CD14-positive monocyte (primary cell): ENCODE data around the gene JCAD. TPM values are rescaled to one million over a fixed set of nuclear protein-coding genes. Genes with fewer than 3 reads are reported as not detected.

Source experiments
- DNase-seq, 3 donors: peaks; one replicate each; pipeline ENCODE4 v3.0.0-alpha.2; 2011 to 2022
- H2AFZ ChIP-seq: 2 replicates; pipeline ENCODE4 v1.6.0; 2012; ENCODE audit warnings: mild to moderate bottlenecking, low read depth, low read length, inconsistent platforms; ENCODE audit not compliant: insufficient read depth, poor library complexity, severe bottlenecking
- H3K27ac ChIP-seq, 2 donors: 1 replicate in 1 of 2; 2 replicates in 1 of 2; pipeline ENCODE4 v1.5.1; 2012 to 2013; ENCODE audit warnings: low read length in 2 of 2, control low read depth in 1 of 2, inconsistent platforms in 1 of 2, low read depth in 1 of 2, mild to moderate bottlenecking in 1 of 2
- H3K27me3 ChIP-seq, 2 donors: one replicate each; pipeline versions ENCODE4 v1.6.0 to v1.6.1; 2011 to 2013; ENCODE audit warnings: low read length in 2 of 2; ENCODE audit not compliant: control insufficient read depth in 2 of 2, insufficient read depth in 2 of 2
- H3K36me3 ChIP-seq, 2 donors: replicated peaks in 1 of 2; 1 replicate in 1 of 2; 2 replicates in 1 of 2; pipeline versions ENCODE4 v1.5.1 to v1.6.1; 2012 to 2013; ENCODE audit warnings: low read length in 2 of 2, control low read depth in 1 of 2, inconsistent platforms in 1 of 2, mild to moderate bottlenecking in 1 of 2; ENCODE audit not compliant: insufficient read depth in 2 of 2, control insufficient read depth in 1 of 2
- H3K4me1 ChIP-seq, 2 donors: 1 replicate in 1 of 2; 2 replicates in 1 of 2; pipeline versions ENCODE4 v1.5.1 to v1.6.1; 2012 to 2013; ENCODE audit warnings: low read length in 2 of 2, control low read depth in 1 of 2, inconsistent platforms in 1 of 2, mild to moderate bottlenecking in 1 of 2, moderate library complexity in 1 of 2; ENCODE audit not compliant: insufficient read depth in 2 of 2, control insufficient read depth in 1 of 2
- H3K4me2 ChIP-seq: replicated peaks from 2 replicates; pipeline ENCODE3; 2012; ENCODE audit warnings: low read length, moderate library complexity, mild to moderate bottlenecking; ENCODE audit not compliant: poor library complexity, severe bottlenecking; ENCODE audit errors: extremely low read depth
- H3K4me3 ChIP-seq, 3 experiments: fragments of 200-600 bp in 1 of 3; sonication (generic) in 1 of 3; replicated peaks in 1 of 3; 1 replicate in 2 of 3; 2 replicates in 1 of 3; pipeline ENCODE4 v1.5.1; 2011 to 2013; ENCODE audit warnings: low read length in 3 of 3, mild to moderate bottlenecking in 3 of 3, control low read depth in 2 of 3, low read depth in 2 of 3, inconsistent platforms in 1 of 3, moderate library complexity in 1 of 3
- H3K79me2 ChIP-seq: 2 replicates; pipeline ENCODE4 v1.6.0; 2012; ENCODE audit warnings: mild to moderate bottlenecking, control low read depth, inconsistent platforms, low read length, moderate library complexity; ENCODE audit not compliant: insufficient read depth
- H3K9ac ChIP-seq: 2 replicates; pipeline ENCODE4 v1.6.0; 2017; ENCODE audit warnings: low read length, mild to moderate bottlenecking; ENCODE audit not compliant: insufficient read depth, poor library complexity, severe bottlenecking
- H3K9me3 ChIP-seq, 2 donors: replicated peaks in 1 of 2; 1 replicate in 1 of 2; 2 replicates in 1 of 2; pipeline versions ENCODE4 v1.5.1 to v1.6.1; 2012 to 2013; ENCODE audit warnings: low read length in 2 of 2, control low read depth in 1 of 2; ENCODE audit not compliant: control insufficient read depth in 1 of 2, insufficient read depth in 1 of 2
- H4K20me1 ChIP-seq: 2 replicates; pipeline ENCODE4 v1.6.0; 2012; ENCODE audit warnings: mild to moderate bottlenecking, low read length, control low read depth, moderate library complexity; ENCODE audit not compliant: insufficient read depth
- H3K27ac Mint-ChIP-seq, 7 donors: one replicate each; pipeline ENCODE4 v1.8.0; 2020; ENCODE audit warnings: mild to moderate bottlenecking in 7 of 7, mixed read lengths in 7 of 7, moderate library complexity in 6 of 7, inconsistent platforms in 2 of 7
- H3K27me3 Mint-ChIP-seq, 3 donors: one replicate each; pipeline ENCODE4 v1.8.0; 2021 to 2022; ENCODE audit warnings: low read depth in 3 of 3, mild to moderate bottlenecking in 3 of 3, mixed read lengths in 3 of 3, moderate library complexity in 3 of 3, inconsistent platforms in 1 of 3
- H3K36me3 Mint-ChIP-seq, 2 donors: one replicate each; pipeline ENCODE4 v1.8.0; 2020; ENCODE audit warnings: mixed read lengths in 2 of 2, inconsistent platforms in 1 of 2, mild to moderate bottlenecking in 1 of 2
- H3K4me1 Mint-ChIP-seq: one replicate; pipeline ENCODE4 v1.8.0; 2020; ENCODE audit warnings: mild to moderate bottlenecking, mixed read lengths
- H3K4me3 Mint-ChIP-seq, 2 donors: one replicate each; pipeline ENCODE4 v1.8.0; 2020; ENCODE audit warnings: mild to moderate bottlenecking in 2 of 2, mixed read lengths in 2 of 2, moderate library complexity in 1 of 2
- H3K9me3 Mint-ChIP-seq, 7 donors: one replicate each; pipeline ENCODE4 v1.8.0; 2020 to 2022; ENCODE audit warnings: mixed read lengths in 7 of 7, mild to moderate bottlenecking in 6 of 7, moderate library complexity in 6 of 7, inconsistent platforms in 2 of 7
- CTCF ChIP-seq: fragments of 200-600 bp; IDR thresholded peaks from one replicate; pipeline ENCODE4 v1.8.0; 2022; ENCODE audit warnings: antibody characterized with exemption, mild to moderate bottlenecking
- WGBS: methylation state at CpG from one replicate; pipeline ENCODE4 v1.1.5; 2013; ENCODE audit warnings: missing lambda C conversion rate; ENCODE audit not compliant: insufficient coverage; 5-methylcytosine and 5-hydroxymethylcytosine counted together
- intact Hi-C, 2 donors: fragments of 100-400 bp; cut with micrococcal nuclease; formaldehyde crosslinking; loops; one replicate each; pipeline versions ENCODE4 v1.15.0 to v1.15.1; 2023
- polyA plus RNA-seq, 3 donors: library from polyadenylated mRNA; depleted of rRNA in 1 of 3; unstranded in 2 of 3; stranded (reverse) in 1 of 3; fragments of 300-500 nt in 2 of 3; fragments of >200 nt in 1 of 3; fragmentation: Illumina TruSeq in 2 of 3; gene quantifications; 1 replicate in 2 of 3; 2 replicates in 1 of 3; pipeline ENCODE4 v1.2.3, GENCODE V29; 2012 to 2021

JCAD gene
- polyA plus RNA-seq, 3 donors = not detected

GRCh38 chr10:30079408-30079807, 20.0 kb upstream of the JCAD start:
- no peak overlapping the region for H3K4me2 ChIP-seq
- DNase-seq = no peak
- H3K27ac ChIP-seq = no peak overlapping the region
- no peaks in the 10 kb centered on the region for H4K20me1 ChIP-seq
- TF ChIP-seq CTCF = no peak
- no peaks in the 10 kb centered on the region for H3K79me2 ChIP-seq
- no peak overlapping the region for H3K9ac ChIP-seq
- H2AFZ ChIP-seq = no peak overlapping the region
- H3K36me3 ChIP-seq = no peaks in the 10 kb centered on the region
- intact Hi-C loops = no loop called here
- Mint-ChIP-seq H3K36me3 (no peaks in the 10 kb centered on the region), H3K9me3 (peaks cover 0 to 9% (median 2%) of the 10 kb centered on the region in 7 donors), H3K27me3 (peaks cover 0 to 2% (median 0%) of the 10 kb centered on the region in 3 donors), H3K4me3 (no peak overlapping the region), H3K4me1 (no peaks in the 10 kb centered on the region), H3K27ac (no peak overlapping the region)
- no peaks in the 10 kb centered on the region for H3K9me3 ChIP-seq
- WGBS = no CpG with 5 or more reads among the region's 1 CpG
- no peaks in the 10 kb centered on the region for H3K4me1 ChIP-seq
- H3K27me3 ChIP-seq = no peaks in the 10 kb centered on the region
- H3K4me3 ChIP-seq = no peak overlapping the region

DNA sequence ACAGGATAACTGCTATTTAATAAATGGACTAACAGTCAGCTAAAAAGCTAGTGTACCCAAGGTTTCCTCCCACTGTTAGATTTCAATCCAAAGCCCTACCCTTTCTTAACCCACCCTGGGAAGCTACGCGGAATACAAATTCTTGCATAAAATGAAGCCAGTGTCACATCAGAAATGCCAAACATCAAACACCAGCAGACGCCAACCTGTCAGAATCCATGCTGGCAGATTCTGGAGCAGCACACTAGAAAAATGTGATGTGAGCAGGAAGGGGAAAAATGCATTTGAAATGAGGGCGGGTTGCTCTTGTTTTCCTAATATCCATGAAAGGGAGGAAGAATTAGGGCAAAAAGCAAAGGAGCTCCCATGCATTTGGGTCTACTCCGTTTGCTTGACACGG, 16.1 kb upstream of the JCAD start:
- intact Hi-C loops = no loop called here

More for the DNA sequence above, 16.1 kb upstream of the JCAD start:
- Mint-ChIP-seq H3K4me3 (no peak overlapping the region), H3K9me3 (peaks cover 0 to 6% (median 2%) of the 10 kb centered on the region in 7 donors), H3K27me3 (peaks cover 0 to 3% (median 2%) of the 10 kb centered on the region in 3 donors), H3K27ac (no peak overlapping the region), H3K4me1 (no peaks in the 10 kb centered on the region), H3K36me3 (no peaks in the 10 kb centered on the region)
- no peak overlapping the region for H3K4me2 ChIP-seq
- H3K79me2 ChIP-seq = no peaks in the 10 kb centered on the region
- no peaks in the 10 kb centered on the region for H3K36me3 ChIP-seq
- no peaks in the 10 kb centered on the region for H3K4me1 ChIP-seq
- no peak for TF ChIP-seq CTCF
- DNase-seq = no peak
- no CpG with 5 or more reads among the region's 6 CpGs for WGBS
- H3K4me3 ChIP-seq = no peak overlapping the region
- H3K9me3 ChIP-seq = no peaks in the 10 kb centered on the region
- H3K9ac ChIP-seq = no peak overlapping the region
- no peaks in the 10 kb centered on the region for H4K20me1 ChIP-seq
- no peaks in the 10 kb centered on the region for H3K27me3 ChIP-seq
- H3K27ac ChIP-seq = no peak overlapping the region
- no peak overlapping the region for H2AFZ ChIP-seq
